HepG2 (cell line): Measurements from ENCODE around the gene ANKRD65. TPM values are rescaled to one million over a fixed set of nuclear protein-coding genes. Genes with fewer than 3 reads are reported as not detected.

Experiments
- ATF7-NPFF ChIP-seq: sonication (generic); formaldehyde crosslinking; IDR thresholded peaks from 2 replicates; pipeline ENCODE4 v1.8.1; 2023; ENCODE audit warnings: mild to moderate bottlenecking, low read depth, missing genetic modification reagents, moderate library complexity
- CENPT ChIP-seq: sonication (generic); formaldehyde crosslinking; IDR thresholded peaks from 2 replicates; pipeline ENCODE4 v1.8.0; 2022; ENCODE audit warnings: low read depth, mild to moderate bottlenecking, moderate library complexity, missing genetic modification reagents
- GTF3A ChIP-seq: sonication (generic); formaldehyde crosslinking; conservative IDR thresholded peaks from 2 replicates; pipeline ENCODE4 v1.4.0; 2020; ENCODE audit warnings: mild to moderate bottlenecking, missing genetic modification reagents
- MBD4 ChIP-seq: IDR thresholded peaks from 2 replicates; pipeline ENCODE4 v1.6.1; 2012; ENCODE audit warnings: low read length, inconsistent platforms, borderline replicate concordance
- MED1 ChIP-seq: sonication (generic); formaldehyde crosslinking; IDR thresholded peaks from 2 replicates; pipeline ENCODE4 v1.4.0; 2020; ENCODE audit warnings: missing genetic modification reagents
- REL ChIP-seq: sonication (generic); formaldehyde crosslinking; conservative IDR thresholded peaks from 2 replicates; pipeline ENCODE4 v1.8.0; 2022; ENCODE audit warnings: mild to moderate bottlenecking, missing genetic modification reagents, moderate library complexity
- RNF2 ChIP-seq: fragments of 450-650 bp; conservative IDR thresholded peaks from 2 replicates; pipeline ENCODE4 v1.6.1; 2016; ENCODE audit warnings: low read depth
- SNAPC2 ChIP-seq: sonication (generic); formaldehyde crosslinking; IDR thresholded peaks from 2 replicates; pipeline ENCODE4 v1.8.1; 2022; ENCODE audit warnings: mild to moderate bottlenecking, missing genetic modification reagents
- TIGD3 ChIP-seq: sonication (generic); formaldehyde crosslinking; IDR thresholded peaks from 2 replicates; pipeline ENCODE4 v1.5.1; 2020; ENCODE audit warnings: mild to moderate bottlenecking, missing genetic modification reagents, borderline replicate concordance
- TOPORS ChIP-seq: sonication (generic); formaldehyde crosslinking; IDR thresholded peaks from 2 replicates; pipeline ENCODE4 v1.8.0; 2023; ENCODE audit warnings: mild to moderate bottlenecking, missing genetic modification reagents
- YY1 ChIP-seq: IDR thresholded peaks from 2 replicates; pipeline ENCODE4 v1.6.1; 2011; ENCODE audit warnings: low read length, low read depth, moderate library complexity, mild to moderate bottlenecking; ENCODE audit not compliant: insufficient read depth, insufficient replicate concordance
- ZBTB4 ChIP-seq: sonication (generic); formaldehyde crosslinking; IDR thresholded peaks from 2 replicates; pipeline ENCODE4 v1.4.0; 2020; ENCODE audit warnings: missing genetic modification reagents, mild to moderate bottlenecking, borderline replicate concordance
- ZNF580 ChIP-seq: IDR thresholded peaks from 2 replicates; pipeline ENCODE4 v1.6.1; 2016; ENCODE audit warnings: low read depth, borderline replicate concordance
- ZNF615 ChIP-seq: sonication (generic); formaldehyde crosslinking; IDR thresholded peaks from 2 replicates; pipeline ENCODE4 v1.5.0; 2020; ENCODE audit warnings: mild to moderate bottlenecking, missing genetic modification reagents, borderline replicate concordance
- ZNF629 ChIP-seq: sonication (generic); formaldehyde crosslinking; conservative IDR thresholded peaks from 2 replicates; pipeline ENCODE4 v1.5.0; 2020; ENCODE audit warnings: missing genetic modification reagents
- ZNF776 ChIP-seq: sonication (generic); formaldehyde crosslinking; IDR thresholded peaks from 2 replicates; pipeline ENCODE4 v1.4.0; 2020; ENCODE audit warnings: mild to moderate bottlenecking, missing genetic modification reagents
- polyA plus RNA-seq, 8 experiments: library from polyadenylated mRNA; depleted of rRNA in 3 of 8; stranded (reverse) in 7 of 8; unstranded in 1 of 8; fragments of >200 nt; fragmentation: Illumina TruSeq in 4 of 8; extraction: Trizol in 4 of 8; gene quantifications; 2 replicates each; pipeline versions ENCODE4 v1.2.1 to v1.2.3, GENCODE V29; 2011 to 2016; ENCODE audit warnings: low read depth in 4 of 8, missing spikeins in 1 of 8, mixed read lengths in 1 of 8; ENCODE audit not compliant: insufficient read depth in 1 of 8
- total RNA-seq, 5 experiments: library from RNA; depleted of rRNA; stranded (reverse); fragments of >200 nt; fragmentation: Illumina TruSeq; extraction: Trizol; gene quantifications; 2 replicates each; pipeline ENCODE4 v1.2.3, GENCODE V29; 2016; ENCODE audit warnings: low read depth in 1 of 5
- TF ChIP-seq, protein P1 (sequence below): sonication (generic); formaldehyde crosslinking; IDR thresholded peaks from 2 replicates; pipeline ENCODE4 v1.8.0; 2022; ENCODE audit warnings: missing genetic modification reagents, mild to moderate bottlenecking, moderate library complexity, borderline replicate concordance
- TF ChIP-seq, protein P2 (sequence below): sonication (generic); formaldehyde crosslinking; IDR thresholded peaks from 2 replicates; pipeline ENCODE4 v1.4.0; 2020; ENCODE audit warnings: missing genetic modification reagents, low read depth, mild to moderate bottlenecking, borderline replicate concordance

Gene ANKRD65
- total and polyA plus RNA-seq, 2 of the 13 experiments (the other 11 are each of a cell fraction or from before 2014, with no cell fraction given): 12.1 to 30.1 TPM

DNA sequence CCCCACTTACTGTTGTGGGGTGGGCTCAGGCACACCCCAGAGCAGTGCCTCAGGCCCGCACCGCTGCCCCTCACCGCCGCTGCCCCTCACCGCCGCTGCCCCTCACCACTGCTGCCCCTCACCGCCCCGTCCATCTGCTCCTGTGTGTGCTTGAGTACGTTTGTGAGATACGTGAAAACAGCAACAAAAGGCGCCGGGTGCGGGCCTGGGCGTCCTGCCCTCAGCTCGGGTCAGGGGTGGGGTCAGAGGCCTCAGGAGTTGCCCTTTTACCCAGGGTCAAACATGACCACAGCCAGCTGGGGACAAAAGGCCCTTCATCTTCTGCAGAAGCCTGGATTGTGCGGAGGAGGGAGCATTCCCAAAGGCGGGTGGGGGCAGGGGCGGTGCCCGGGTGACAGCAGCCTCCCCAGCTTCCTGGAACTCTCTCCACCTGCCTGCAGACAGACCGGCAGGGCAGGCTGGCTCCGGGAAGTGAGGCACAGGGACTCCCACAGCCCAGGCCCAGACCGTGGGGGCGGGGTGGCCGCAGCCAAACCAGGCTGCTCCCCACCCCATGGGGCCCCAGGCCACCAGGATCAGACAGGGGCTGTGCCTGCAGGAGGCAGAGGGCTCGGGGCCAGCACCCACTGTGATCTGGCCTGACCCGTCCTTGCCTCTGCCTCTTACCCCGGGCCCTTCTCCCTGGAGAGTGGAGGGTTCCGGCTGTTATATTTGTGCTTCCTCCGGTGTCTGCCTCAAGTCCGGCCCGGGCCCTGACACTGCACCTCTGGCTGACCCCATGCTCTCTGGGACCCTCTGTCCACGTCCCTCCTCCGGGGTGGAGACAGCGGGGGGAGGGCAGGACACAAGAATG is 12.1 kb upstream of the ANKRD65 start (continued):
- TF ChIP-seq ZNF629 (CRISPR knock-in tag) (no peak), RNF2 (no peak), ZNF580 (CRISPR knock-in tag) (peak; percentile 93; the same call in 1 of the 2 replicates), ZNF615 (CRISPR knock-in tag) (peak; percentile 94; the same call in 1 of the 2 replicates), YY1 (peak; percentile 38), REL (no peak), MBD4 (no peak), SNAPC2 (CRISPR knock-in tag) (peak; percentile 72), CENPT (CRISPR knock-in tag) (no peak), ZBTB4 (CRISPR knock-in tag) (peak; percentile 57; the same call in 1 of the 2 replicates), TIGD3 (CRISPR knock-in tag) (no peak), MED1 (CRISPR knock-in tag) (peak; percentile 90), GTF3A (0 out of 2 replicates have a peak, but pooled peaks have one; percentile 13), TOPORS (0 out of 2 replicates have a peak, but pooled peaks have one; percentile 29), ZNF776 (CRISPR knock-in tag) (no peak), ATF7-NPFF (CRISPR knock-in tag) (peak; percentile 70; the same call in 1 of the 2 replicates)
- TF ChIP-seq, protein P1, sequence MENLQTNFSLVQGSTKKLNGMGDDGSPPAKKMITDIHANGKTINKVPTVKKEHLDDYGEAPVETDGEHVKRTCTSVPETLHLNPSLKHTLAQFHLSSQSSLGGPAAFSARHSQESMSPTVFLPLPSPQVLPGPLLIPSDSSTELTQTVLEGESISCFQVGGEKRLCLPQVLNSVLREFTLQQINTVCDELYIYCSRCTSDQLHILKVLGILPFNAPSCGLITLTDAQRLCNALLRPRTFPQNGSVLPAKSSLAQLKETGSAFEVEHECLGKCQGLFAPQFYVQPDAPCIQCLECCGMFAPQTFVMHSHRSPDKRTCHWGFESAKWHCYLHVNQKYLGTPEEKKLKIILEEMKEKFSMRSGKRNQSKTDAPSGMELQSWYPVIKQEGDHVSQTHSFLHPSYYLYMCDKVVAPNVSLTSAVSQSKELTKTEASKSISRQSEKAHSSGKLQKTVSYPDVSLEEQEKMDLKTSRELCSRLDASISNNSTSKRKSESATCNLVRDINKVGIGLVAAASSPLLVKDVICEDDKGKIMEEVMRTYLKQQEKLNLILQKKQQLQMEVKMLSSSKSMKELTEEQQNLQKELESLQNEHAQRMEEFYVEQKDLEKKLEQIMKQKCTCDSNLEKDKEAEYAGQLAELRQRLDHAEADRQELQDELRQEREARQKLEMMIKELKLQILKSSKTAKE (CRISPR knock-in tag): peak; percentile 97
- TF ChIP-seq, protein P2, sequence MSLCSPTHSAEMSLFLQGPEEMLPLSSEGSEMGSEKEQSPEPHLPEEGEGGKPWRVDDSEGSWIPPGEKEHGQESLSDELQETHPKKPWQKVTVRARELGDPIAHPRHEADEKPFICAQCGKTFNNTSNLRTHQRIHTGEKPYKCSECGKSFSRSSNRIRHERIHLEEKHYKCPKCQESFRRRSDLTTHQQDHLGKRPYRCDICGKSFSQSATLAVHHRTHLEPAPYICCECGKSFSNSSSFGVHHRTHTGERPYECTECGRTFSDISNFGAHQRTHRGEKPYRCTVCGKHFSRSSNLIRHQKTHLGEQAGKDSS (CRISPR knock-in tag): peak; percentile 77; the same call in 1 of the 2 replicates
